Thoracic aorta (tissue), 2 donors: ENCODE data around the gene SMOC2. TPM values are rescaled to one million over a fixed set of nuclear protein-coding genes. Genes with fewer than 3 reads are reported as not detected.
A peak's percentile ranks its signal among the peaks of the same experiment; 100 is the strongest.

Experiments
- ATAC-seq: fragments of 150-250 bp; one replicate; pipeline ENCODE4 v1.8.0; 2017; ENCODE audit warnings: low read depth; ENCODE audit not compliant: insufficient number of reproducible peaks, low FRiP score
- DNase-seq: peaks from one replicate; pipeline ENCODE4 v3.0.0-alpha.2; 2020; ENCODE audit warnings: low spot score
- H3K27ac ChIP-seq, 2 donors: fragments of 200-600 bp; sonication (generic); 1 replicate in 1 of 2; 2 replicates in 1 of 2; pipeline ENCODE4 v1.5.1; 2016; ENCODE audit warnings: mild to moderate bottlenecking in 2 of 2, moderate library complexity in 2 of 2
- H3K27me3 ChIP-seq: fragments of 200-600 bp; sonication (generic); replicated peaks from 2 replicates; pipeline ENCODE4 v1.6.0; 2016; ENCODE audit warnings: mild to moderate bottlenecking; ENCODE audit not compliant: insufficient read depth
- H3K36me3 ChIP-seq: fragments of 200-600 bp; sonication (generic); one replicate; pipeline ENCODE4 v1.5.1; 2016
- H3K4me1 ChIP-seq, 2 donors: fragments of 200-600 bp; sonication (generic); 1 replicate in 1 of 2; 2 replicates in 1 of 2; pipeline versions ENCODE4 v1.5.1 to v1.6.0; 2016; ENCODE audit warnings: low read depth in 2 of 2, mild to moderate bottlenecking in 1 of 2; ENCODE audit not compliant: control insufficient read depth in 1 of 2
- H3K4me3 ChIP-seq: fragments of 200-600 bp; sonication (generic); 2 replicates; pipeline ENCODE4 v1.5.1; 2016; ENCODE audit warnings: mild to moderate bottlenecking
- H3K9me3 ChIP-seq: fragments of 200-600 bp; sonication (generic); 2 replicates; pipeline ENCODE4 v1.5.1; 2016
- total RNA-seq, 2 donors: library from RNA; depleted of rRNA; stranded (reverse); fragments of >200 nt; gene quantifications; one replicate each; pipeline versions ENCODE4 v1.1.0 to v1.2.3, GENCODE V29; 2016
- TF ChIP-seq, protein P1 (sequence below): fragments of 200-600 bp; sonication (generic); IDR thresholded peaks from one replicate; pipeline ENCODE4 v1.5.1; 2019; ENCODE audit warnings: antibody characterized with exemption

The SMOC2 gene
- total RNA-seq, 2 donors from 2014 or later, result 334 to 424 TPM

GRCh38 chr6:168599769-168600330 is 158.9 kb downstream of the SMOC2 start:
- Histone ChIP-seq H3K36me3 (peaks cover 16% of the 10 kb centered on the region), H3K27ac (no peak overlapping the region), H3K27me3 (no peaks in the 10 kb centered on the region), H3K9me3 (no peaks in the 10 kb centered on the region), H3K4me1 (peaks cover 0 to 18% of the 10 kb centered on the region in 2 donors), H3K4me3 (no peak overlapping the region)
- TF ChIP-seq, protein P1, sequence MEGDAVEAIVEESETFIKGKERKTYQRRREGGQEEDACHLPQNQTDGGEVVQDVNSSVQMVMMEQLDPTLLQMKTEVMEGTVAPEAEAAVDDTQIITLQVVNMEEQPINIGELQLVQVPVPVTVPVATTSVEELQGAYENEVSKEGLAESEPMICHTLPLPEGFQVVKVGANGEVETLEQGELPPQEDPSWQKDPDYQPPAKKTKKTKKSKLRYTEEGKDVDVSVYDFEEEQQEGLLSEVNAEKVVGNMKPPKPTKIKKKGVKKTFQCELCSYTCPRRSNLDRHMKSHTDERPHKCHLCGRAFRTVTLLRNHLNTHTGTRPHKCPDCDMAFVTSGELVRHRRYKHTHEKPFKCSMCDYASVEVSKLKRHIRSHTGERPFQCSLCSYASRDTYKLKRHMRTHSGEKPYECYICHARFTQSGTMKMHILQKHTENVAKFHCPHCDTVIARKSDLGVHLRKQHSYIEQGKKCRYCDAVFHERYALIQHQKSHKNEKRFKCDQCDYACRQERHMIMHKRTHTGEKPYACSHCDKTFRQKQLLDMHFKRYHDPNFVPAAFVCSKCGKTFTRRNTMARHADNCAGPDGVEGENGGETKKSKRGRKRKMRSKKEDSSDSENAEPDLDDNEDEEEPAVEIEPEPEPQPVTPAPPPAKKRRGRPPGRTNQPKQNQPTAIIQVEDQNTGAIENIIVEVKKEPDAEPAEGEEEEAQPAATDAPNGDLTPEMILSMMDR, result no peak
- ATAC-seq, result no peak
- DNase-seq, result no peak

DNA sequence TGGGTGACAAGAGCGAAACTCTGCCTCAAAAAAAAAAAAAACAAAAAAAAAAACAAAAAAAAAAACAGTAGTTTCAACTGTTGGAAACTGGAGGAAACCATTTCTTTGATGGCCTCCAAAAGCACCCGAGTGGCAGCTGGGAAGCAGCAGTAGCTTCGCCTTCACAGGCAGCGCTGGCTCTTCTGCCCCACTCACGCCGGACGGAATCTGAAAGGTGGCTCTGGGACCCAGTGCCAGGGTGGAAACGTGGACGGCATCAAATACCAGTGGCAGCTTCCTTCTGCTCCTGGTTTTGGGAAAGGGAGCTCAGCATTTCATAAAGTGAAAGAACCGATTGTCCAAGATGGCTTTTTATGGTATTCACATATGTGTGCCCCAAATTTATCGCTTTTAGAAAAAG is 159.4 kb downstream of the SMOC2 start:
- no peak for DNase-seq

DNA sequence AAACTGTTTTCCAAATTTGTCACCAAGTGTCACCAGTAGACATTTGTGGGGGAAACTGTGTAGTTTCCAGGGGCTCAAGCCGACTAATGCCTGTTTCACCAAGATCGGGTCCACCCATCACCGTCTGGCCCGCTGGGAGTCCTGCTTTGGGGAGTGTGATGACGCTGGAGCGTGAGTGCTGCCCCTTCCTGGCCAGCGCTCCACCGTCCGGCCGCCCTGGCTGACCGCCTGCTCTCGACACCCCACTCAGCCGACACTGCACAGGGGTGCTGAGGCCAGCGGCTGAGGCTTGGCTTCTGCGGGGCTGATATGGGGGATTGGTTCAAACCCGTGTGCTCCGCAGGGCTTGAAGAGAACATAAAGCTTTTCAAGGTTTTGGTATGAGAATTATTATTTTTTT is 160.1 kb downstream of the SMOC2 start:
- TF ChIP-seq, protein P1, result no peak
- H3K36me3 ChIP-seq, result peaks cover 16% of the 10 kb centered on the region
- DNase-seq, result no peak

More for the DNA sequence above, 159.4 kb downstream of the SMOC2 start:
- H3K9me3 ChIP-seq, result no peaks in the 10 kb centered on the region
- ATAC-seq, result no peak
- H3K27ac ChIP-seq, result no peak overlapping the region
- H3K36me3 ChIP-seq, result peaks cover 16% of the 10 kb centered on the region
- H3K4me1 ChIP-seq, result peaks cover 0 to 18% of the 10 kb centered on the region in 2 donors
- no peak overlapping the region for H3K4me3 ChIP-seq
- TF ChIP-seq, protein P1, result no peak
- no peaks in the 10 kb centered on the region for H3K27me3 ChIP-seq

DNA sequence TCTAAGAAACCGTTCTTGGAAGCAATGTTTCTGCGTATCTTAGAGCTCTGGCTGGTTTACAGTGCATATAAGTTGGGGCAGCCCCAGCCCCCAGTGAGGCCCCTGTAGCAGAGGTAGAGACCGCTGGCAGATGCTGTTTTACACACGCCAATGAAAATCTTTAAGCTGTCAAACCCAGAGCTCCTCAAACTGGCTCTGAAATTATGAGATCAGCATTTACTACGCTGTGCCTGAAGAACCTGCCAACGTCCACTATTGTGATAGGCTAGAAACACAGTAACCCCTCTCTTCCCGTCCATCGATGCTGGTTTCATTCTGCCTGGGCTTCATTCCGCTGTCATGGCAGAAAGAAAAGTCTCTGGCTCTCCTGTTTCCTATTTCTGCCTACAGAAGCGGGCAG is 160.6 kb downstream of the SMOC2 start:
- Histone ChIP-seq H3K4me3 (peak overlapping the region; percentile 63), H3K4me1 (peaks cover 0 to 18% of the 10 kb centered on the region in 2 donors), H3K27ac (peak overlapping the region; percentile 25 to 53), H3K9me3 (no peaks in the 10 kb centered on the region), H3K27me3 (no peaks in the 10 kb centered on the region), H3K36me3 (peaks cover 16% of the 10 kb centered on the region)
- TF ChIP-seq, protein P1, result no peak
- no peak for ATAC-seq
- DNase-seq, result no peak

More for the DNA sequence above, 160.1 kb downstream of the SMOC2 start:
- Histone ChIP-seq H3K9me3 (no peaks in the 10 kb centered on the region), H3K4me3 (peak overlapping the region; percentile 63), H3K27ac (peak overlapping the region; percentile 25 to 53), H3K4me1 (peaks cover 0 to 18% of the 10 kb centered on the region in 2 donors), H3K27me3 (no peaks in the 10 kb centered on the region)
- ATAC-seq, result peak; percentile 49

DNA sequence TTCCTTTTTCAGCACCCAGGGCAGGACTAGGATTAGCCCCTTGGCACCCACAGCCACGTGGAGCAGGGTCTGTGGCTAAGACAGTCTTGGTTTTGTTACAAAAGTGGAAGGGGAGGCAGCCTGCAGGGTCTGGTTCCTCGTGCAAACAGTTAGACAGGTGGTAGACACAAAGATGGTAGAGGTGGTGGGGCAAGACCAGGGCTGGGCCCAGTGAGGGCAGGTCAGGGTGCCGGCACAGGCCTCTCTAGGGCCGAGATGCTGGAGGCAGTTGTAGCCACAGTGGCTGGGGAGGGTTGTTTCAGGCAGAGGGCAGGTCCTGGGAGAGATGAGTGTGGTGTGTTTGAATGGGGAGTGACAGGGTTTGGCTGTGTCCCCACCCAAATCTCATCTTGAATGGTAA is 161.6 kb downstream of the SMOC2 start:
- H3K9me3 ChIP-seq, result no peaks in the 10 kb centered on the region
- H3K4me3 ChIP-seq, result no peak overlapping the region
- H3K36me3 ChIP-seq, result peaks cover 14% of the 10 kb centered on the region
- H3K27ac ChIP-seq, result no peak overlapping the region
- ATAC-seq, result no peak
- DNase-seq, result no peak
- TF ChIP-seq, protein P1, result no peak
- peaks cover 0 to 19% of the 10 kb centered on the region in 2 donors for H3K4me1 ChIP-seq
- H3K27me3 ChIP-seq, result no peaks in the 10 kb centered on the region
